HepG2 (cell line): ENCODE measurements around the gene CADM4. TPM values are rescaled to one million over a fixed set of nuclear protein-coding genes. Genes with fewer than 3 reads are reported as not detected.

Experiments used
- ATAC-seq: fragments of 200-7000 bp; cut with Tn5 transposase; 3 replicates; pipeline ENCODE4 v1.9.1; 2020; ENCODE audit warnings: mild to moderate bottlenecking, moderate library complexity
- BruUV-seq: library from RNA; stranded (reverse); fragments of 400-500 nt; replicated peaks from 2 replicates; lab custom pipeline; 2021; lab: Mats Ljungman, UMichigan
- CTCF ChIA-PET: fragments of 300-600 bp; formaldehyde crosslinking; extraction: SDS; loops from one replicate; lab custom pipeline; 2021; ENCODE audit warnings: low total read pairs, inconsistent platforms, low intra/inter-chr PET ratio; lab: Yijun Ruan, JAX
- POLR2A ChIA-PET: fragments of 350-600 bp; sonication (Branson Sonifier 250); formaldehyde crosslinking; loops from one replicate; lab custom pipeline; 2020; ENCODE audit warnings: antibody characterized with exemption, inconsistent platforms; lab: Yijun Ruan, JAX
- DNase-seq: peaks from one replicate; pipeline ENCODE4 v3.0.0-alpha.2; 2015; ENCODE audit warnings: low spot score
- FAIRE-seq: peaks from 3 replicates; lab custom pipeline; 2011; peaks lifted over from hg19 to GRCh38; lab: Jason Lieb, UNC
- H2AFZ ChIP-seq: one replicate; pipeline ENCODE4 v1.6.1; 2011; ENCODE audit warnings: low read length, inconsistent platforms
- H3K27ac ChIP-seq: fragments of 300-600 bp; 3 replicates; pipeline ENCODE4 v1.8.0; 2011; ENCODE audit warnings: mixed run types, mild to moderate bottlenecking, mixed read lengths, low read length, inconsistent platforms; ENCODE audit not compliant: insufficient read depth; ENCODE audit errors: extremely low read length
- H3K27me3 ChIP-seq, 2 experiments: fragments of 200-600 bp in 1 of 2; 2 replicates in 1 of 2; 3 replicates in 1 of 2; pipeline versions ENCODE4 v1.6.0 to v1.8.0; 2011; ENCODE audit warnings: low read length in 2 of 2, mild to moderate bottlenecking in 2 of 2, moderate library complexity in 2 of 2, inconsistent platforms in 1 of 2; ENCODE audit not compliant: insufficient read depth in 2 of 2, control insufficient read depth in 1 of 2
- H3K36me3 ChIP-seq, 2 experiments: fragments of 200-600 bp in 1 of 2; replicated peaks in 1 of 2; 2 replicates in 1 of 2; 3 replicates in 1 of 2; pipeline versions ENCODE4 v1.5.1 to v1.8.0; 2011; ENCODE audit warnings: low read length in 2 of 2, inconsistent platforms in 1 of 2; ENCODE audit not compliant: insufficient read depth in 2 of 2, control insufficient read depth in 1 of 2
- H3K4me1 ChIP-seq: 2 replicates; pipeline ENCODE4 v1.5.1; 2012; ENCODE audit warnings: low read length, inconsistent platforms; ENCODE audit not compliant: insufficient read depth
- H3K4me2 ChIP-seq: 2 replicates; pipeline ENCODE4 v1.6.0; 2011; ENCODE audit warnings: low read depth, low read length, inconsistent platforms
- H3K4me3 ChIP-seq, 3 experiments: fragments of 200-600 bp in 1 of 3; sonication (generic), shearing (Covaris generic) in 1 of 3; replicated peaks in 1 of 3; 2 replicates each; pipeline ENCODE4 v1.5.1; 2011 to 2016; ENCODE audit warnings: low read length in 3 of 3, inconsistent platforms in 2 of 3, low read depth in 2 of 3, mild to moderate bottlenecking in 2 of 3, control low read depth in 1 of 3, mixed read lengths in 1 of 3; ENCODE audit not compliant: insufficient read depth in 1 of 3
- H3K79me2 ChIP-seq: one replicate; pipeline ENCODE4 v1.6.1; 2011; ENCODE audit warnings: low read length, inconsistent platforms; ENCODE audit not compliant: insufficient read depth
- H3K9ac ChIP-seq: 2 replicates; pipeline ENCODE4 v1.6.0; 2011; ENCODE audit warnings: mild to moderate bottlenecking, low read depth, low read length, inconsistent platforms; ENCODE audit not compliant: insufficient read depth
- H3K9me3 ChIP-seq: 2 replicates; pipeline ENCODE4 v1.5.1; 2012; ENCODE audit warnings: mild to moderate bottlenecking, low read length
- H4K20me1 ChIP-seq: 2 replicates; pipeline ENCODE4 v1.6.0; 2011; ENCODE audit warnings: inconsistent platforms, mild to moderate bottlenecking, low read length, moderate library complexity; ENCODE audit not compliant: insufficient read depth
- CHCHD3 ChIP-seq: sonication (generic); formaldehyde crosslinking; IDR thresholded peaks from 2 replicates; pipeline ENCODE4 v1.8.0; 2022; ENCODE audit warnings: mild to moderate bottlenecking, missing genetic modification reagents, moderate library complexity
- FIP1L1 ChIP-seq: fragments of 200-400 bp; formaldehyde crosslinking; IDR thresholded peaks from 2 replicates; pipeline ENCODE4 v1.6.1; 2018; ENCODE audit warnings: low read depth, mild to moderate bottlenecking, low read length, moderate library complexity, borderline replicate concordance; ENCODE audit not compliant: insufficient read depth
- MTF2 ChIP-seq: sonication (generic); formaldehyde crosslinking; IDR thresholded peaks from 2 replicates; pipeline ENCODE4 v1.5.0; 2020; ENCODE audit warnings: missing genetic modification reagents, borderline replicate concordance
- MYPOP ChIP-seq: sonication (generic); formaldehyde crosslinking; IDR thresholded peaks from 2 replicates; pipeline ENCODE4 v1.8.1; 2023; ENCODE audit warnings: mild to moderate bottlenecking, moderate library complexity, missing genetic modification reagents
- NCOA1 ChIP-seq: sonication (generic); formaldehyde crosslinking; IDR thresholded peaks from 2 replicates; pipeline ENCODE4 v1.9.0; 2021; ENCODE audit warnings: missing genetic modification reagents
- PHF21A ChIP-seq: sonication (generic); formaldehyde crosslinking; IDR thresholded peaks from 2 replicates; pipeline ENCODE4 v1.5.0; 2020; ENCODE audit warnings: mild to moderate bottlenecking, missing genetic modification reagents
- RAD21 ChIP-seq: fragments of 450-650 bp; formaldehyde crosslinking; IDR thresholded peaks from 2 replicates; pipeline ENCODE4 v1.5.0; 2020; ENCODE audit warnings: mild to moderate bottlenecking
- SMC3 ChIP-seq: IDR thresholded peaks from 2 replicates; pipeline ENCODE4 v1.6.1; 2011; ENCODE audit warnings: low read length, improper control_type of control experiment
- SOX5 ChIP-seq: IDR thresholded peaks from 2 replicates; pipeline ENCODE4 v1.6.1; 2016; ENCODE audit warnings: borderline replicate concordance
- STAG1 ChIP-seq: sonication (generic); formaldehyde crosslinking; IDR thresholded peaks from 2 replicates; pipeline ENCODE4 v1.4.0; 2020; ENCODE audit warnings: missing genetic modification reagents
- ZBTB39 ChIP-seq: sonication (generic); formaldehyde crosslinking; IDR thresholded peaks from 2 replicates; pipeline ENCODE4 v1.5.0; 2020; ENCODE audit warnings: missing genetic modification reagents
- ZNF224 ChIP-seq: sonication (generic); formaldehyde crosslinking; IDR thresholded peaks from 2 replicates; pipeline ENCODE4 v1.5.0; 2020; ENCODE audit warnings: mild to moderate bottlenecking, missing genetic modification reagents
- ZNF570 ChIP-seq: sonication (generic); formaldehyde crosslinking; IDR thresholded peaks from 2 replicates; pipeline ENCODE4 v1.4.0; 2020; ENCODE audit warnings: mild to moderate bottlenecking, missing genetic modification reagents, borderline replicate concordance
- ZNF644 ChIP-seq: IDR thresholded peaks from 2 replicates; pipeline ENCODE4 v1.6.1; 2016; ENCODE audit warnings: low read depth
- ZNF790 ChIP-seq: sonication (generic); formaldehyde crosslinking; IDR thresholded peaks from 2 replicates; pipeline ENCODE4 v1.8.0; 2022; ENCODE audit warnings: missing genetic modification reagents, mild to moderate bottlenecking, borderline replicate concordance
- WGBS: methylation state at CpG from one replicate; pipeline ENCODE4 v1.1.6; 2017; ENCODE audit warnings: low lambda C conversion rate; 5-methylcytosine and 5-hydroxymethylcytosine counted together
- in situ Hi-C: cut with HindIII; loops from 2 replicates; pipeline ENCODE4 v1.10.0; 2017; ENCODE audit warnings: low pct_unique_long_range_greater_than_20kb; ENCODE audit not compliant: extremely low pct_ligation_motif_present
- intact Hi-C: fragments of 100-400 bp; cut with micrococcal nuclease; formaldehyde crosslinking; loops from one replicate; pipeline ENCODE4 v1.10.0; 2022; ENCODE audit not compliant: unreplicated experiment
- polyA plus RNA-seq, 8 experiments: library from polyadenylated mRNA; depleted of rRNA in 3 of 8; stranded (reverse) in 7 of 8; unstranded in 1 of 8; fragments of >200 nt; fragmentation: Illumina TruSeq in 4 of 8; extraction: Trizol in 4 of 8; gene quantifications; 2 replicates each; pipeline versions ENCODE4 v1.2.1 to v1.2.3, GENCODE V29; 2011 to 2016; ENCODE audit warnings: low read depth in 4 of 8, missing spikeins in 1 of 8, mixed read lengths in 1 of 8; ENCODE audit not compliant: insufficient read depth in 1 of 8
- total RNA-seq, 5 experiments: library from RNA; depleted of rRNA; stranded (reverse); fragments of >200 nt; fragmentation: Illumina TruSeq; extraction: Trizol; gene quantifications; 2 replicates each; pipeline ENCODE4 v1.2.3, GENCODE V29; 2016; ENCODE audit warnings: low read depth in 1 of 5
- TF ChIP-seq, protein P1 (sequence below): IDR thresholded peaks from 2 replicates; pipeline ENCODE4 v1.6.1; 2016; ENCODE audit warnings: missing compliant biosample characterization, missing genetic modification reagents, borderline replicate concordance
- TF ChIP-seq, protein P2 (sequence below): sonication (generic); formaldehyde crosslinking; IDR thresholded peaks from 2 replicates; pipeline ENCODE4 v1.5.1; 2020; ENCODE audit warnings: missing genetic modification reagents, mild to moderate bottlenecking, borderline replicate concordance
- TF ChIP-seq, protein P3 (sequence below), 2 experiments: sonication (generic) in 1 of 2; formaldehyde crosslinking in 1 of 2; IDR thresholded peaks; 2 replicates each; pipeline versions ENCODE4 v1.4.0 to v1.6.1; 2018 to 2020; ENCODE audit warnings: missing genetic modification reagents in 2 of 2, borderline replicate concordance in 1 of 2, low read depth in 1 of 2, mild to moderate bottlenecking in 1 of 2, missing biosample characterization in 1 of 2

CADM4 gene
- total and polyA plus RNA-seq, 2 of the 13 experiments (the other 11 are each of a cell fraction or from before 2014, with no cell fraction given) = 8.5 to 16.0 TPM

DNA sequence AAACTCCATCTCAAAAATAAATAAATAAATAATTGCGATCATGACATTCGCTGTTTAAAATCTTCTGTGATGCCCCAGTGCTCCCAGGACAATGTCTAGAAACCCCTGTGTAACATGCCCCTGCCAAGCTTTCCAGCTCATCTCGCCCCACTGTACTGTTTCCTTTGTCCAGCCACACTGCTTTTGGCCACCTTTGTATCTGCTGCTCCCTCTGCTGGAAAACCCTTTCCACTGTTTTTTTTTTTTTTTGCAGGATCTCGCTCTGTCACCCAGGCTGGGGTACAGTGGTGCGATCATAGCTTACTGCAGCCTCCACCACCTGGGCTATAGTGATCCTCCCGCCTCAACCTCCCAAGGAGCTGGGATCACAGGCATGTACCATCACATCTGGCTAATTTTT lies 22.8 kb upstream of the CADM4 start:
- intact Hi-C loops = loop anchor here (10.0 kb wide), 1 partner anchor 102 kb away; no protein-coding TSS in a partner anchor
- TF ChIP-seq CHCHD3 (CRISPR knock-in tag) (no peak), MTF2 (CRISPR knock-in tag) (no peak), ZBTB39 (CRISPR knock-in tag) (no peak), ZNF224 (CRISPR knock-in tag) (no peak), MYPOP (no peak), ZNF790 (CRISPR knock-in tag) (no peak), SMC3 (peak; percentile 56), RAD21 (CRISPR knock-in tag) (0 out of 2 replicates have a peak, but pooled peaks have one; percentile 17), ZNF644 (CRISPR knock-in tag) (no peak), ZNF570 (CRISPR knock-in tag) (no peak), STAG1 (CRISPR knock-in tag) (peak; percentile 61), FIP1L1 (no peak), PHF21A (no peak), SOX5 (CRISPR knock-in tag) (no peak), NCOA1 (CRISPR knock-in tag) (no peak)
- TF ChIP-seq, protein P1, sequence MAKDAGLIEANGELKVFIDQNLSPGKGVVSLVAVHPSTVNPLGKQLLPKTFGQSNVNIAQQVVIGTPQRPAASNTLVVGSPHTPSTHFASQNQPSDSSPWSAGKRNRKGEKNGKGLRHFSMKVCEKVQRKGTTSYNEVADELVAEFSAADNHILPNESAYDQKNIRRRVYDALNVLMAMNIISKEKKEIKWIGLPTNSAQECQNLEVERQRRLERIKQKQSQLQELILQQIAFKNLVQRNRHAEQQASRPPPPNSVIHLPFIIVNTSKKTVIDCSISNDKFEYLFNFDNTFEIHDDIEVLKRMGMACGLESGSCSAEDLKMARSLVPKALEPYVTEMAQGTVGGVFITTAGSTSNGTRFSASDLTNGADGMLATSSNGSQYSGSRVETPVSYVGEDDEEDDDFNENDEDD (CRISPR knock-in tag) = no peak
- TF ChIP-seq, protein P2, sequence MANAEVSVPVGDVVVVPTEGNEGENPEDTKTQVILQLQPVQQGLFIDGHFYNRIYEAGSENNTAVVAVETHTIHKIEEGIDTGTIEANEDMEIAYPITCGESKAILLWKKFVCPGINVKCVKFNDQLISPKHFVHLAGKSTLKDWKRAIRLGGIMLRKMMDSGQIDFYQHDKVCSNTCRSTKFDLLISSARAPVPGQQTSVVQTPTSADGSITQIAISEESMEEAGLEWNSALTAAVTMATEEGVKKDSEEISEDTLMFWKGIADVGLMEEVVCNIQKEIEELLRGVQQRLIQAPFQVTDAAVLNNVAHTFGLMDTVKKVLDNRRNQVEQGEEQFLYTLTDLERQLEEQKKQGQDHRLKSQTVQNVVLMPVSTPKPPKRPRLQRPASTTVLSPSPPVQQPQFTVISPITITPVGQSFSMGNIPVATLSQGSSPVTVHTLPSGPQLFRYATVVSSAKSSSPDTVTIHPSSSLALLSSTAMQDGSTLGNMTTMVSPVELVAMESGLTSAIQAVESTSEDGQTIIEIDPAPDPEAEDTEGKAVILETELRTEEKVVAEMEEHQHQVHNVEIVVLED (CRISPR knock-in tag) = no peak
- TF ChIP-seq, protein P3, sequence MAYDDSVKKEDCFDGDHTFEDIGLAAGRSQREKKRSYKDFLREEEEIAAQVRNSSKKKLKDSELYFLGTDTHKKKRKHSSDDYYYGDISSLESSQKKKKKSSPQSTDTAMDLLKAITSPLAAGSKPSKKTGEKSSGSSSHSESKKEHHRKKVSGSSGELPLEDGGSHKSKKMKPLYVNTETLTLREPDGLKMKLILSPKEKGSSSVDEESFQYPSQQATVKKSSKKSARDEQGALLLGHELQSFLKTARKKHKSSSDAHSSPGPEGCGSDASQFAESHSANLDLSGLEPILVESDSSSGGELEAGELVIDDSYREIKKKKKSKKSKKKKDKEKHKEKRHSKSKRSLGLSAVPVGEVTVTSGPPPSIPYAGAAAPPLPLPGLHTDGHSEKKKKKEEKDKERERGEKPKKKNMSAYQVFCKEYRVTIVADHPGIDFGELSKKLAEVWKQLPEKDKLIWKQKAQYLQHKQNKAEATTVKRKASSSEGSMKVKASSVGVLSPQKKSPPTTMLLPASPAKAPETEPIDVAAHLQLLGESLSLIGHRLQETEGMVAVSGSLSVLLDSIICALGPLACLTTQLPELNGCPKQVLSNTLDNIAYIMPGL (CRISPR knock-in tag; IDR thresholded peaks at IDR 0.05; ENCODE audit: borderline replicate concordance in 1 of 2, low read depth in 1 of 2) = no peak

More for the DNA sequence above, 22.8 kb upstream of the CADM4 start:
- peak; percentile 47 for FAIRE-seq
- Histone ChIP-seq H2AFZ (no peak overlapping the region), H3K9ac (no peak overlapping the region), H3K4me2 (no peak overlapping the region), H3K9me3 (no peaks in the 10 kb centered on the region), H3K36me3 (no peaks in the 10 kb centered on the region), H3K79me2 (no peaks in the 10 kb centered on the region), H3K27ac (no peak overlapping the region), H3K27me3 (no peaks in the 10 kb centered on the region; a peak in 1 of 5 replicates), H4K20me1 (no peaks in the 10 kb centered on the region), H3K4me1 (peaks cover 2% of the 10 kb centered on the region), H3K4me3 (no peak overlapping the region)
- DNase-seq = peak; percentile 41
- ATAC-seq = peak; percentile 81
- POLR2A ChIA-PET = no interaction called here
- CTCF ChIA-PET = no interaction called here
- in situ Hi-C loops = no loop called here
- BruUV-seq = no TSS peak
- 70% methylated on average over 6 of the region's 6 CpGs for WGBS
